NOMO-1 treated with dmso at 0.1 percent for 144 hours (cell line): ENCODE data around the gene TRMT2B.
"Not testable (repeated sequence)": the region's sequence is repeated elsewhere in the genome, so short reads cannot be mapped to it uniquely, and the experiment has no call there.

ENCODE experiments used
- DNase-seq: peaks from one replicate; lab custom pipeline; 2025; ENCODE audit not compliant: unreplicated experiment; lab: John Stamatoyannopoulos, UW

The TRMT2B gene

DNA sequence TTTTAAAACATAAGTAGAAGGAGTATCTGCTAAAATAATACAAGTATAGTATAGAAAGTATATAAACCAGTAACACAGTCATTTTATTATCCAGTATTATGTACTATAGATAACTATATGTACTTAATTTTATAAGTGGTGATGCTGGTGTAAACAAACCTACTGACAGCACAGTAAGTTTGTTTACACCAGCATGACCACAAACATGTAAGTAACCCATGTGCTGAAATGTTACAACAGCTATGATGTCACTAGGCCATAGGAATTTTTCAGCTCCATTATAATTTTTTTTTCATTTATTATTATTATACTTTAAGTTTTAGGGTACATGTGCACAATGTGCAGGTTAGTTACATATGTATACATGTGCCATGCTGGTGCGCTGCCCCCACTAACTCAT, 39.9 kb downstream of the TRMT2B start:
- not testable (repeated sequence) for DNase-seq

DNA sequence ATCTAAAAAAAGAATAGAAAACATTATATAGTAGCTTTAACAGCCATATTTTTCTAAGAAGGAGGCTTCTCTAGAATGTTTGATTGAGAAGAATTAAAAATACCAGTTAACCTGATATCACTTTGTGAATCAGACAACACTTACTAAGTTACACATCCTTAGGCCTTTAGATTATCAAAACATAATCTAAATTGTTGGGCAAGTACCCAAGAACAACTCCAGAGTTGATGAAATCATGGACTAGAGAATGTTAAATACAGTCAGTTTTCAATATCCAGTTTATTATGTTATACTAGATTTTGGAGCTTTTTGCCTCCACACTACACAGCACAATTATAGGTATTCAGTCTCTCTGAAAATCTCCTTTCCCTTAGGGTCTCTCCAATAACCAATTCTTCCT, 42.8 kb downstream of the TRMT2B start:
- DNase-seq = no peak

DNA sequence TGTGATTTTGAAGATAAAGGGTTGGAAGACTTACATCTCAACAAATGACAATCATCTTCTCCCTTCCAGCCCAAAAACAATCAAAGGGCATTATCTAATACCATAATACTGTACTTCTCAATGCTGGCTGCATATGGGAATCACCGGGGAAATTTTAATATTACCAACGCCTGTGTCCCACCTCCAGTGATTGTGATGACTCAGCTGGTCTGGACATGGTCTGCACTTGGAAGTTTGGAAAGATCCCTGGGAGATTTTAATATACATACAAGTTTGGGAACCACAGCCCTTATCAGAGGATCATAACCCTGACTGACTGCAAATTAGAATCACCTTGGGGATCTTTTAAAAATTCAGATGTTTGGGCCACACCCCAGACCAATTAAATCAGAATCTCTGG, 52.5 kb downstream of the TRMT2B start:
- no peak for DNase-seq

DNA sequence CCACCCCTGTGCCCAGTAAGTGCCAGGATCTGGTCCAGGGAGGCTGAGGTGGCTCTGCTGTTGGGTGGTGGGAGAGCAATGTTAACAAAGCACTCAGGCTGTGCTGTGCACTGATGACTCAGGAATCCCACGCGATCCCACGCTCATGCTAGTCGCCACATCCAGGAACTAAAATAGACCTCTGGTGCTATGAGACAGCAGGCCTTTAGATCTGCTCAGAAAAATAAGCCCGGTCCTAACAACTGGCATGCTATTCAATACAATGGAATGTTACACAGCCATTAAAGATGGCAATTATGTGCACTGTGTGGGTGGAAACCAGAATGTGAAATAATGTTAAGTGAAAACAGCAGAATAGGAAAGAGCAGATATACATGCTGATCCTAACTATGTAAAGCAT, 56.4 kb downstream of the TRMT2B start:
- no peak for DNase-seq

DNA sequence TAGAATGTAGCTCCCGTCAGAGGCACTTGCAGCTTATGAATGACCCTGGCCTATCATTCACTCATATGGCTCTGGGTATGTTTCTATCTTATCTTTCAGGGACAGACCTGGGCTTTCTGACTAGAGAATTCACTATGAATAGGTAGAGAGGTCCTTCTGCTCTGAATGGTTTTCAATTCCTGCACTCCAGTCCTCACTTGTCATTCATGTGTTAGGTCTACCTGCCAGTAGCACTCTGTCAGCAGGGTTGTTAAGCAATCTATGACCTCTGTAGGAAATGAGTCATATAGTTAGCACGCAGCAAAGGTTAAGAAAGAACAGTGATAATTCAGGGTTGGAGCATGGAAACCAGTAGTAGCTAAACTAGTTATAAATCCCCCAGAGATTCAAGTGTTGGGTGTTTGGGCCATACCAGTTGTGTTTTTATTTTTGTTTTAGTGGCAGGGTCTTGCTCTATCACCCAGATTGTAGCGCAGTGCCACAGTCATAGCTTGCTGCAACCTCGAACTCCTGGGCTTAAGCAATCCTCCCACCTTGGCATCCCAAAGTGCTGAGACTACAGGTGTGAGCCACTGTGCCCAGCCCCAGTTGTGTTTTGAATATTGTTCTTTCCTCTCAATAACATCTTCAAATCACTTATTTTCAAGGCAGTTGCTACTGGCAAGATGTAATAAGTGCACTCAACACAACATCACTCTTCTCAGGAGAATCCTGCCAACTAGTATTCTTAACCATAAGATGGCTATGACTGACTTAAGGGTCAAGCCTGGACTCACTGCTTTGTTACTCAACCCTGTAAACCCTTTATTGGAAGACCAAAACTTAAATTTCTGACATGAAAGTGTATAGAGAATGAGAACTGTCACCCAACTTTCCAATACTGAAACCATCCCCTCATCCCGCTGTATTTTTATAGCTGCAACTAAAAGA, 57.3 kb downstream of the TRMT2B start:
- peak; percentile 10 for DNase-seq

DNA sequence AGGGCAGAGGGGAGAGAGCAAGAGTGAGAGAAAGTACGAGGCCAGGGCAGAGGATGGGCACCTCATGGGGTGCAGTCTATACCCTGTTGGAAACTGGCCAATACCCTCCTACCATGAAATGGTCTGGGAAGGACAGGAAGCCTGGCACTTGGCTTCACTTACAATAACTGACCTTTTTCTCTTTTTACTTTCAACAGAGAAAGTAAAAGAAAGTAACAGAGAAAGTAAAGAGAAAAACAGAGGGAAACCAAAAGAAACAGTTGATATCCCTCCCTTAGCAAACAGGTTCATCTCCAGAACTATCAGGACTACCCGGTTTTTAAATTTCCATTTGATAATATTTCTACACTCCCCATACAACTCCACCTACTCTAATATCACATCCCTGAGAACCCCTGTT, 61.8 kb downstream of the TRMT2B start:
- no peak for DNase-seq

DNA sequence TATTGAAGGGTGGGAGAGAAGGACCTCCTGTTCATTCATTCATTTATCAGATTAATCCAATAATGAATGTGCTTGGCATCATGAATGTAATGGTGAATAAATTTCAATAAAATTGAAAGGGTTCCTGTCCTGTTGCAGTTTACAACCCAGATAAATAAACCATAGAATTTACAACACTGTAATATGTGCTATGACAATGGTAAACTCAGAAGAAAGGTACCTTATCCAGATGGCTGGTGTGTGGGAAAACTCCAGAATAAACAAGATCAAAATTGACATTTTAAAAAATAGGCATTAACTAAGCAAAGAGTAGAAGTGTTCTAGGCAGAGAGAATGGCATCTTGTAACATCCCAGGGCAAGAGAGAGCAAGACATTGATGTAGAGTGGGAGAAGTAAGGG, 67.1 kb downstream of the TRMT2B start:
- no peak for DNase-seq

DNA sequence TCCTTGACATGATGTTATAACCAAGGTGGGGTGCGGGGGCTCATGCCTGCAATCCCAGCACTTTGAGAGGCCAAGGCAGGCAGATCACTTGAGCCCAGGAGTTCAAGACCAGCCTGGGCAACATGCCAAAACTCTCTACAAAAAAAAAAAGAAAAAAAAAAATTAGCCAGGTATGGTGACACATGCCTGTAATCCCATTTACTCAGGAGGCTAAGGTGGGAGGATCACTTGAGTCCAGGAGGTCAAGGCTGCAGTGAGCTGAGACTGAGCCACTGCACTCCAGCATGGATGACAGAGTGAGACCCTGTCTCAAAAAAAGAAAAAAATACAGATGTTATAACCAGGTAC, 70.4 kb downstream of the TRMT2B start:
- DNase-seq = not testable (repeated sequence)

DNA sequence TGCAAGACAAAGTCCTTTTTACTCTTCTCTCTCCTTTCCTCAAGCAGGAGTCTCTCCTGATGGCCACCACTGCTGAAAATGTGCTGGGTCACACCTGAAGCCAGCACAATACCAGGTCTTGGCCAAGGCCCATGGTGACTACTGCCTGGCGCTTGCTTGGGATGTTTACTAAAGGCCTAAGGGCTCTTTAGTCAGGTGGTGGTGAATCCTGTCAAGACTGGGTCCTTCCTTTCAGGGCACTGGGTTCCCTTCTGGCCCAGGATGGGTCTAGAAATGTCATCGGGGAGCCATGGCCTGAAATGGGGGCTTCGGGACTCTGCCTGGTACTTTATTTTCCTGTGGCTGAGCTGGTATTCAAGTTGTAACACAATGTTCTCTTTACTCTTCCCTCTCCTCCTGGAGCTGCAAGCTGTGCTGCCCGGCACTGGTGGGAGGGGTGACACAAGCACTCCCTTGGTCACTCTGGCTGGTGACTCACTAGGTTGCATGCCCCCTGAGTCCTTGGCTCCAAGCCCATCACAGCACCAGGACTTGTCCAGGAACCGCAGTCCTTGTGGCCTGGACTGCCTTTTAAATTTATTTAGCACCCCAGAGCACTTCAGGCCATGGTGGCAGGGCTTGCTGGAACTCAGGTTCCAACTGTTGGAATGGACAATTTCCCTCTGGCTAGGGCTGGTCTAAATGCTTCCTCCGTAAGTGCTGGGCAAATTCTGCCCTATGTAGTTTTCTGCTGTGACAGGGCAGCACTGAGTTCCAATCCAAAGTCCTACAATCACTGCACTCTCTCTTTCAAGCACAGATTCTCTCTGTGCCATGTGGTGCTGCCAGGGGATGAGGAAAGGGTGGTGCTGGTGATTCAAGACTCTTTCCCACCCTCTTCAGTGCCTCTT, 71.1 kb downstream of the TRMT2B start:
- DNase-seq = no peak

DNA sequence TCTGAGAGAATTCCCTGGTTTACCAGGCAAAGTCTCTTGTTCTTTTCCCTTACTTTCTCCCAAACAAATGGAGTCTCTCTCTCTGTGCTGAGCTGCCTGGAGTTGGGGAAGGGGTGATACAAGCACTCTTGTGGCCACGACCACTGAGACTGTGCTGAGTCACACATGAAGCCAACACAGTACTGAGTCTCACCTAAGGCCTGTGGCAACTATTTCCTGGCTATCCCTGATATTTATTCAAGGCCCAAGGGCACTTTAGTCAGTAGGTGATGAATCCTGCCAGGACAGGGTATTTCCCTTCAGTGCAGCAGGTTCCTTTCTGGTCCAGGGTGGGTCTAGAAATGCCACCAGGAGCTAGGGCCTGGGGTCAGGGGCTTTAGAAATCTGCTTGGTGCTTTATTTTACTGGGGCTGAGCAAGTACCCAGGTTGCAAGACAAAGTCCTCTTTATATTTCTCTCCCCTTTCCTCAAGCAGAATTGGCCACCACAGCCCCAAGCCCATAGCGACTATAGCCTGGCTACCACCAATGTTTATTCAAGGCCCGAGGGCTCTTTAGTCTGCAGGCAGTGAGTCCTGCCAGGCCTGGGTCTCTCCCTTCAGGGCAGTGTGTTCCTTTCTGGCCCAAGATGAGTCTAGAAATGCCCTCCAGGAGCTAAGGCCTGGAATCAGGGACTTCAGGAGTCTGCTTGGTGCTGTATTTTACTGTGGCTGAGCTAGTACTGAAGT, 71.9 kb downstream of the TRMT2B start:
- no peak for DNase-seq

DNA sequence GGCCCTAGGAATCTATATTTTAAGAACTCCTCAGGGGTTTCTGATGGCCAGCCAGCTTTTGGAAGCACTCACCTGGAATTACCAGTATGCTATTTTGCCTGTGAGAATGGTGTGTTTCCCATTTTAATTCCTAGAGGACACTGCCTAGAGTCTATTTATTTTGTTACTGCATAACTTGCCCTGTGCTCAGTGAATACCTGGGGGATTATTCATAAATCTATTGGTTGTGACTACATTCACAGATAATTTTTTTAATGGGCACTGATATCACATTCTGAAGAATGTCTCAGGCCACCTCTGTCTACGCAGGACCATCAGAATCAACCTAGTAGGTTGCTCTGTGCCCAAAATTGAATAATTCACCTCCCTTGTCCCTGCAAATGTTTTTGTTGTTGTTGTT, 75.7 kb downstream of the TRMT2B start:
- DNase-seq = no peak

DNA sequence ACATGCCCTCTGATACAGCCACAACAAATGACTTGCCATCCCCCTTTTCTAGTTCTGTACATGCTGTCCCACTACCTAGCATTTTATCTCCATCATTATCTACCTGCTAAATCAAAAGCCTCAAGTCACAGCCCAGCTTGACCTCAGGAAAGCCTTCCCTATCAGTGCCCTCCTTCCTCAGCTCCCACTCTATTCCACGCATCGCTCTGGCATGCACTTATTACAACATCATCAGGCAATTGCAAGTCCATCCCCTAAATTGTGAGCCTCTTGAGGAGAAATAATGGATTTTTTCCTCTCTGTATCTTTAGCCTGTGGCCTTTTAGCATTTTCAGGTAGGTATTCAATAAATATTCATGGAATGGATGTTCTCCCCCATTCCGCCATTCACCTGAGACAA, 76.7 kb downstream of the TRMT2B start:
- no peak for DNase-seq

DNA sequence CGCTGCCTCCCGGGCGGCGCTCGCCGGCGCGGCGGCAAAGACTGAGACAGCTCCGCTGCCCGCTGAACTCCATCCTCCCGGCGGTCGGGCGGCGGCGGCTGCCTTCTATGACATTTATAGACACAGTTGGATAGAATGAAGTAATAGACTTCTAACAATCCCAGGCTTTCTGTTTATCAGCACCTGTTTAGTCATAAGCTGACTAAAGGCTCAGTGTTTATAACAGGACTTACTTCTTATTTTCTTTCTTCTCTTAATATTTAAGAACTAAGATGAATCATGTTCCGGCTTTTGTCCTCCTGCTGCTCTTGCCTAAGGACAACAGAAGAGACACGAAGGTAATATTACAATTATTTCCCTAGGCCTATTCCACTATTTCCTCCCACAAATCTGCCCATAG, 78.5 kb downstream of the TRMT2B start:
- DNase-seq = no peak

DNA sequence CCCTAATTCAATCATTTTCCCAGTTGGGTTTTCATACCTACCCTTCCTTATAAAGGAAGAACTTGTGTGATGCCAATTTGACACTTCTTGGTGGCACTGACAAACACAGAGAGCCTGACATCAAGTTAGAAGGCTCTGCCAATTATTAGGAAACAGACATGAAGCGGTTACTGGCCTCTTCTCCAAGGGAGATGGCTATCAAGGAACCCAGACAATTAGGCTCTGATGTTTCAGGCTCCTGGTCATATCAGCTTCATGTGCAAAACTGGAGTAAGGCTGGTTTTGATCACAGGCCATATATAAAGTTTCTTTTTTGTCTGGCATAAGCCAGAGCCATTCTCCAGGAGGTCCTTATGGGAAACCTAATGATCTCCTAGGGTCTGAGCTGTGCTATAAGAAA, 82.0 kb downstream of the TRMT2B start:
- DNase-seq = no peak

DNA sequence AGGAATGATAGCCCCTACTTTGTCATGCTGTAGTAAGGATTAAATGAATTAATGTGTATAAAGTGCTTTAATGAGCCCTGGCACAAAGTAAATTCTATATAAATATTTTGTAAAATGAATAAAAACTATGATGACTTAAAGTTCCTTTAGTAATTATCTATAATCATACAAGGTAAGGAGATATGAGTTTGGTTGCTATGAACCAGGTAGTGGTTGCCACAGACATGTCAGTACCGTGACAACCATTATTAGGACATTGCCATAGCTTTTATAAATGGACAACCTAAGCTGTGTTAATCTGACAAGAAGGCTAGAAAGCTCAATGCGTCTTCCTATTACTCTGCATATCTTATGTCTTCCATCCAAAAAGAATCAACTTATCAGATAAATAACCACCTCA, 82.5 kb downstream of the TRMT2B start, which contains the start of gene ARL13A:
Gene ARL13A, plus strand, starts transcription at position 301 of the 400 bp plus-strand sequence. CDS start 3,982 bp downstream, outside the sequence.
- DNase-seq = no peak

DNA sequence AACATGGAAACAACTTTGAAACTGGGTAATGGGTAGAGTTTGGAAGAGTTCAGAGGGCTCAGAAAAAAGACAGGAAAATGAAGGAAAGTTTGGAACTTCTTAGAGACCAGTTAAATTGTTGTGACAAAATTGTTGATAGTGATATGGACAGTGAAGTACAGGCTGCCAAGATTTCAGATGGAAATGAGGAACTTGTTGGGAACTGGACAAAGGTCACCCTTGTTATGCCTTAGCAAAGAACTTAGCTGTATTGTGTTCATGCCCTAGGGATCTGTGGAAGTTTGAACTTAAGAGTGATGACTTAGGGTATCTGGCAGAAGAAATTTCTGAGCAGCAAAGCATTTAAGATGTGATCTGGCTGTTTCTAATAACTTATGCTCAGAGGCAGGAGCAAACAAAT, 87.5 kb downstream of the TRMT2B start:
- DNase-seq = no peak

DNA sequence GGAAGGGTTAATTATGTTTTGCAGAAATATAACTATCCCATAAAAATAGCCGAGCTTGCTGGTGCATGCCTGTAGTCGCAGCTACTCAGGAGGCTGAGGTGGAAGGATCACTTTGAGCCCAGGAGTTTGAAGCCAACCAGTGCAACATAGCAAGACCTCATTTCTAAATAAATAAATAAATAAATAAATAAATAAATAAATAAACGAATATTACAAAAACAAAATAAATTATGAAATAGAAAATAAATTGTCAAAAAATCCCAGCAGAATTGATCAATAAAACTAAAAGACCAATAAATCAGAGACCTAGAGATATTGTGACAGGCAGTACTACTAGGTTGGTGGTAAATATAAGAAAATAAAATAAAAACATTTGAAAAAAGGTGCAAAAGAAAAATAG, 89.1 kb downstream of the TRMT2B start:
- DNase-seq = no peak
